Hematopoietic multipotent progenitor cell treated with erythropoietin and hydrocortisone succinate and interleukin-3 and kit ligand, for 17 days (in vitro differentiated cells): ENCODE measurements around the gene ERMAP.
"Not testable (repeated sequence)": the region's sequence is repeated elsewhere in the genome, so short reads cannot be mapped to it uniquely, and the experiment has no call there.

Experiments used
- DNase-seq: peaks from one replicate; pipeline ENCODE4 v3.0.0-alpha.2; 2015; ENCODE audit warnings: low spot score

ERMAP gene

DNA sequence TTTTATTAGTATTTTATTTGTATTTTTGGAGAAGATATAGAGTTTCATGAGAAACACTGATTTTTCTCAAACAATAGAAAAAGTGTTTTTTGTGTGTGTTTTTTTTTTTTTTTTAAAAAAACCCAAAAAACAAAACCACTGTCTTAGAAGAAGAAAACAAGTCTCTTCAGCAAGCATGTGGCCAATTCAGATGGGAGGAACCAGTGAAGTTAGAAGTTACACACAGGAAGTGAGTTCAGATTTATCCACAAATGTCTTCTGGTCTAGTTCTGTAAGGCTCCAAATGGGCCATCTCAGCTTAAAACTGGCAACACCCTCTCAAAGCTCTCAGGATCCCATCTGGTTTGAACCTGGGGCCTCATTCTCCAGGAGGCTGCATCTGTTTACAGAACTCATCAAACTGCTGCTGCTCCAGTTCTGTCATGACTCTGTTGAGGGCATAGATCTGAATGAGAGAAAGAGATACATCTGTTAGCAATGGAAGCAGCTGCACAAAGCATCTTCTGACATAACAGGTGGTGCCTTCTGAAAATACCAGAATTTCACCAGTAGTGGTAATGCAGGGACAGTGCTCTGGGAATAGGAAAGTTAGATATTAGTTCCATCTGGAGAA lies 9.8 kb upstream of the ERMAP start:
- DNase-seq = no peak

DNA sequence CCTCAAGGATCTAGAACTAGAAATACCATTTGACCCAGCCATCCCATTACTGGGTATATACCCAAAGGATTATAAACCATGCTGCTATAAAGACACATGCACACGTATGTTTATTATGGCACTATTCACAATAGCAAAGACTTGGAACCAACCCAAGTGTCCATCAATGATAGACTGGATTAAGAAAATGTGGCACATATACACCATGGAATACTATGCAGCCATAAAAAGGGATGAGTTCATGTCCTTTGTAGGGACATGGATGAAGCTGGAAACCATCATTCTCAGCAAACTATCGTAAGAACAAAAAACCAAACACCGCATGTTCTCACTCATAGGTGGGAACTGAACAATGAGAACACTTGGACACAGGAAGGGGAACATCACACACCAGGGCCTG lies 2.1 kb upstream of the ERMAP start:
- DNase-seq = not testable (repeated sequence)

DNA sequence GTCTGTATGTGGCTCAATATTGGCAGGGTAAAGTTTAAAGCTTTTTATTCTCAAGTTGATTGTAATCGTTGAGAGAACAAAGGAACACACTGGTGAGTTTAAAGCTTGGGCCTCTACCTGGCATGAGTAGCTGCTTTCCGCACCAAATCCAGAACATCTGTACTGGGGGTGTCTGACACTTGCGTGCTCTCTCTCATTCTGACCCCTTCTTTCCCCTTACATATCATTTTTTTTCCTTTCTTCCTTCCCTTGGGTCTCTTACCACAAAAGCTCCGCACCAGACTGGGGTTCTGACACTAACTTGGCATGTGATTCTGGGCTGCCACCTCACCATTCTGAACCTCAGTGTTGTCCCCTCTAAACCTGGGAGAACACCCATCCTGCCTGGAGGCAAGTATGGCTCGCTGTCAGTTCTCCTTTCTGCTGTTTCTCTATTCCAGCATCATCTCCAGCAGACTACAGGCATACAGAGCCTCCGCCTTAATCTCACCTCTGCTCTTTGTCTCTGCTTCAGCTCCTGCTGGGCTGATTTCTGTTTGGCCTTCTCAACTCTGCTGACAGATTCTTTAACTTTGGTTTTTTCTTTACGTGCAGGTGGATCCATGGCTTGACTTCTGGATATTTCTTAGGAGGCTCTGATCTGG lies 859 bp upstream of the ERMAP start:
- DNase-seq = no peak

DNA sequence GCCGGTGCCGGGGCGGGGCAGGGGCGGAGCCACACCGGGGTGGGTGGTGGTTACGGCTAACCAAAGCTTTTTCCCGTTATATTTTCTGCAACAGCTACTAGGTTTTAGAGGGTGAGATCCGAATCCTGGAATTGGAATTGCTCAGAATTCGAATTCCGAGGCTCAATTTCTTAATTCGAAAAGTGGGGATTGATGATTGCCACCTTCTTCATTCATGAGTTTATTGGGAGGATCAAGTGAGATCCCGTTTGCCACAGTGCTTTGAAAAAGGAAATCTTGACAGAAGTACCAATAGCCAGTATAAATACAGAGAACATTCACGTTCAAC lies 482 bp downstream of the ERMAP start:
- DNase-seq = no peak

DNA sequence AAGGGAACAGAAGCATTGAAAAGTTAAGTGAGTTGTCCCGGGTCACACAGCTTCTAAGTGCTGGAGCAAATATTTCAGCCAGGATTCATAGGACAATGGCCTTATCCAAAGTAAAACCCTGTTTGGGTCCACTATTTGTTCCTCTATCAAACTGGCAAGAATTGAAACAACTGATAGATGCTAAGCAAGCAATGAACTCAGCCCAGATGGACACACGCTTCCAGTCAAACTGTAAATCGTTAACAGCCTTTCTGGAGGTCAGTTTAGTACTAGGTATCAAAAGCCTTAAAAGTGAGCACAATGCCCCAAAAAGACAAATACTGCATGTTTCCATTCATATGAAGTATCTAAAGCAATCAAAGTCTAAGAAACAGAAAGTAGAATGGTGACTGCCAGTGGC lies 1.1 kb downstream of the ERMAP start:
- no peak for DNase-seq

DNA sequence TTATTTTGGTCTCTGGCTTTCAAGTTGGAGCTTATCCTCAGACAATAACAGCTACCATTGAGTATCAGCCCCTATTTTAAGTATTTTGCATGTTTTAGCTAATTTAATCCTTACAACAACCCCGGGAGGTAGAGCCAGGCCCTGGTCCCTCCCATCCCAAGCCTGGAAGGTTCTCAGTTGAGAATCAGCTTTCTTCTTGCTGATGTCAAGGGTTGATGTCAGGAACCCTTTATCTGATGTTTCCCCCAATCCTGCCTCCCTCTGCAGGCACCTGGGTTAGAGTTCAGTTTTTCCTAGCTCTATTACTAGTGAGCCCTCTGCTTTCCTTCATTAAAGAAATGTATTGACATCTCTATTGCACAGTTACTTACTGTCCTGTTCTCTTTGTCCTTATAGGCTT lies 3.9 kb downstream of the ERMAP start:
- DNase-seq = peak; percentile 45

DNA sequence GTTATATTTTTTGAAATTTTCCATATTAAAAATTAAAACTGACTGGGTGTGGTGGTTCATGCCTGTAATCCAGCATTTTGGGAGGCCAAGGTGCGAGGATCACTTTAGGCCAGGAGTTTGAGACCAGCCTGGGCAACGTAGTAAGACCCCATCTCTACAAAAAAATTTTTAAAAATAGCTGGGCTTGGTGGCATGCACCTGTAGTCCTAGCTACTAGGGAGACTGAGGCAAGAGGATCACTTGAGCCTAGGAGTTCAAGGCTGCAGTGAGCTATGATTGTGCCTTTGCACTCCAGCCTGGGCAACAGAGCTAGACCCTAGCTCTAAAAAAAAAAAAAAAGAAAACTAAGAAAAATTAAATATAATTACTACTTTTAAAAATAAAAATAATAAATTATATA lies 4.8 kb downstream of the ERMAP start:
- DNase-seq = no peak

DNA sequence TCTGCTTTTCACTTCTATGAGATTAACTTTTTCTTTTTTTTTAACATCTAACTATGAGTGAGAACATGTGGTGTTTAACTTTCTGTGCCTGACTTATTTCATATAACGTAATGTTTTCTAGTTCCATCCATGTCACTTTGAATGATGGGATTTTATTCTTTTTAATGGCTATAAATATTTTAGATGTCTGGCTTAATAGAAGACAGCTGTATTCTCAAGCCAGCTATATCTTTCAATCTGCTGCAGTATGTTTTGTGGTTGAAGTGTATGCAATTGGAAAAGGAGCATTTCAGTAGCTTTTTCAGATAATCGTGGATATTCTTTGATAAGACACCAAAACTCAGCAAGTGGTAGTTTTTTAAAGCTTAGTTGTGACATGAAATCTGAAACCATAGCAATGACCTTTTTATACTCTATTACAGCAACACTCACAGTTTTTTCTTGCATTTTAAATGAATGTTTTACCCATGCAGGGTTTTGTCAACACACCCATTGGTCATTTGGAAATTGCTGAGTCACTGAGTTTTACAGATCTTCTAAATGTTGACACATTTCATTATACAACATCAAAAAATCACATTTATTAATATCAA lies 6.0 kb downstream of the ERMAP start:
- DNase-seq = peak; percentile 84

DNA sequence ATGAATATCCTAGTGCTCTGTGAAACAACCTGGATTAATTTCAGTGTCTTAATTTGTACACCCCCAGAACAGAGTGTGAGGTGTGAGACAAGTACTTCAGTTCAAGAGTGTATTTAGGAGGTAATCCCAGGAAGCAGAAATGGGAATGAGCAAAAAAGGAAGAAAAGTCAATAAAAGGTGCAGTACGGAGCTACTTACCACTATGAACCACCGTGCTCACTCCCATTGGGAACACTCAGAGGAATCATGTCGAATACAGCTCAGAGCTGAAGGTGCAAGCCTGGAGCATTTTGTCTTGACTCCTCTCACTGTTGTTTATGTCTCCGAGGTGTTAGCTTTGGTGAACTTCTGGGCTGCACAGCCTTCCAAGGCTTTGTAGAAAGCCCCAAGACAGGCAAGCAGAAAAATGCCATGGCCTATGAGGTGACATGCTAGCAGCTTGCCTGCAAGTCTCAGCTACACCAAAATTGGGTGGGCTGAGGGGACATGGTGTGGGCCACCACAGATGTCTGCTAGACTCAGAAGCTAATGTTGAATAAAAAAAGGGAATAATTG lies 7.6 kb downstream of the ERMAP start:
- peak; percentile 67 for DNase-seq

DNA sequence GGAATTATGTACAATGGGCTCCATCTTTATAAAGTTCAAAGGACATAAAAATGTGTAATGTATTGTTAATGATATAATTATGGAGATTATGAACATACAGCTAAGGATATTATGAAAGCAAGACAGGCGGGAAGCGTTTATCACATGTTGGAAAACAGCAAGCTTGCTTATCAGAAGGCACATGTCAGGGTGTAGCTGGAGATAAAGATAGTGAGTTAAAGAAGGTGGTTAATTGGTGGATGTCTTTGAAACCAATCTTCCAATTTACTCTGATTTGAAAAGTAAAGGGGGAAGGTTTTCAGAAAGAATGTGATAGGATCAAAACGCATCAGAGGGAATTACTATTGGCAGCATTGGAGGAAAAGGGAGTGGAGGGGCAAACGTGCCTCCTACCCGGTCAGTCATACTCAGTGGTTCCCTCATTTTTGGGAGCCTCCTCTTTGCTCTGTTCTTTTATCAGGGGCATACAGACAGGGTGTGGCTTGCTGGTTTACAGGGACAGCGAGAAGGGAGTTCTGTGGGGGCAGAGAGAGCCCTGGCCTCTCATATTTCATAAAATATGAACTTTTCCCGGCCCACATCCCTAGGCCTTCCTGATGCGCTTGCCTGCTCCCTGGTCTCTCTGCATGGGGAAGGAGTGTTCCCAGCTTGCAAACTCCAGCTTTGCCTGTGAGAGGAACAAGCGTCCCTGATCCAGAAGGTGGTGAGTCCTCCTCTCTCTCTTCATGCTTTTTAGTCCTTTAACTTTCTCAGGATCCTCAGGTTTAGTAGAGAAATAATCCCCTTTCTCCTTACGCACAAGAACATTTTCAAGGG lies 8.3 kb downstream of the ERMAP start:
- peak; percentile 88 for DNase-seq

DNA sequence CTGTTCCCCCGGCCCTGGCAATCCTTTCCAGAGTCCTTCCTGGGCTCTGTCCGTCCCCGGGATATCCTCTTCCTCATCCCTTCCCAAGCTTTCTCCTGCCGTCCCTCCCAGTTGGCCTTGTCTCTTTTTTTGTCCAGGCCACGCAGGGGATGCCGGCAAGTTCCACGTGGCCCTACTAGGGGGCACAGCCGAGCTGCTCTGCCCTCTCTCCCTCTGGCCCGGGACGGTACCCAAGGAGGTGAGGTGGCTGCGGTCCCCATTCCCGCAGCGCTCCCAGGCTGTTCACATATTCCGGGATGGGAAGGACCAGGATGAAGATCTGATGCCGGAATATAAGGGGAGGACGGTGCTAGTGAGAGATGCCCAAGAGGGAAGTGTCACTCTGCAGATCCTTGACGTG lies 13.7 kb downstream of the ERMAP start:
- no peak for DNase-seq

DNA sequence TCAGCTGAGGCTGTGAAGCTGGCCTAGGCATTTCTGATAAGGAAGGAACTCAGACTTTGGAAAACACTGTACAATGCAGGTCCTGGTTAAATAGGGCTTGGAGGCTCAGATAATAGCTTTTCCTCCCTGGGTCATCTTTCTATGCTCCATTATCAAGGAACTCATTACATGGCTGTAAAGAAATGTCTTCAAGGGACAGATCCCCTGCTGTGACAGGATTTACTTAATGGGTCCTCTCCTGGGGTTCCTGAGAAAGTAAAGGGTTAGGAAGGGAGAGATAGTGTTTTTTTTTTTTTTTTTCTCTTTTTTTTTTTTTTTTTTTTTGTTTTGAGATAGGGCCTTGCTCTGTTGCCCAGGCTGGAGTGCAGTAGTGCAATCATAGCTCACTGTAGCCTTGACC lies 14.4 kb downstream of the ERMAP start:
- peak; percentile 30 for DNase-seq

DNA sequence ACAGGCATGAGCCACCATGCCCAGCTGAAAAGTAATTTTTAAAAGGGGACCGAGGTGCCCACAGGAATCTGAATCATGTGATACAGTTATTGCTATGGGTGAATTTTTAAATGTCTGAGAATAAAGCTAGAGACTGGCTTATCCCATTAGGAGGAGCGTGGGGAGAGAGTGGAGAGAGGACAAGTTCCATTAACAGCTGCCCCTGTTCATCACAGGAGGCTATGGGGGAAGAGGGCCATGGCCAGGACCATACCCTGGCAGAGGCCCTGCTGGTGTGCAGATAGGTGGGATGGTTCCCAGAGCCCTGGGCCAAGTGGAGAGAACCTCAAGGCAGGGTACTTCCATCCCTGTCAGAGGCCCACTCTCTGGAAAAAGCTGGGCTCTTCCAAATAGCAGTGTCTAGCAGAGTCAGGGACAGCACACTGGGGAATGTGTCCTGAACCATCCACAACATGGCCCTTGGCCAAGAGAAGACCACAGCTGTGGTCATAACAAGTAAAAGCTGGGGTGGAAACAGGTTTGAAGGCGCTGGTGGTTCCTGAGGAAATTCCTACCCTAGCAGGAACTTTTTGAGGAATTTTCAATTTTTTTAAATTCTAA lies 15.8 kb downstream of the ERMAP start:
- no peak for DNase-seq

DNA sequence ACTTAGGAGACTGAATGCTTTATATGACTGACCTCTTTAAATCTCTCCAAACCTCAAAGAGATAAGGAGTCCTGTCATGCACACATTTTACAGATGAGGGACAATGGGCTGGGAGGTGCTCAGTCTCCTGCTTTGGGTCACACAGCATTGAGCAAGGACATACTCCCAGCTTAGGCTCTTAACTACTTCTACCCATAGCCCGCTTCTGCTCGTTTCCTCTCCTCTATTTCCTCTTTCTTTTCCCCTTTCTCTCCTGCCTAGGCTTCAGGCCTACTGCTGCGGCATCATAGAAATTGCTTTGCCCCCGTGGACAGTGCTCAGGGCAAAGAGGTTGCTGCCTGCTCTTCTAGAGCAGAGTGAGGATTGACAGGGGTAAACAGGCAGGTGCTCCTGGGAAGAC lies 17.1 kb downstream of the ERMAP start:
- DNase-seq = no peak

DNA sequence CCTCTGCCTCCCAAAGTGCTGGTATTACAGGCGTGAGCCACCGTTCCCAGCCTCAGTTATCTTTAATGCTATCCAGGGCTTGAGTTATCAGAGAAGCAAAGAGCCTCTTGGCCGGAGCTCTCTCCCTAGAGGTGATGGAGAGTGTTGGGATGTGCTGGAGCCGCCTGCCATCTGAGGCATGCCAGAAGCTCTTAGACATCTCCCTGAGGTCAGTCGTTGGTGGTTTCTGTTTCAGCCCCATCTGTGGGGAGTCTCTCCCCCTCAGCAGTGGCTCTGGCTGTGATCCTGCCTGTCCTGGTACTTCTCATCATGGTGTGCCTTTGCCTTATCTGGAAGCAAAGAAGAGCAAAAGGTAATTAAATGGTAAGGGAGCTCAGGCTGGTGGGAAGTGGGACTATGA lies 17.9 kb downstream of the ERMAP start:
- no peak for DNase-seq

DNA sequence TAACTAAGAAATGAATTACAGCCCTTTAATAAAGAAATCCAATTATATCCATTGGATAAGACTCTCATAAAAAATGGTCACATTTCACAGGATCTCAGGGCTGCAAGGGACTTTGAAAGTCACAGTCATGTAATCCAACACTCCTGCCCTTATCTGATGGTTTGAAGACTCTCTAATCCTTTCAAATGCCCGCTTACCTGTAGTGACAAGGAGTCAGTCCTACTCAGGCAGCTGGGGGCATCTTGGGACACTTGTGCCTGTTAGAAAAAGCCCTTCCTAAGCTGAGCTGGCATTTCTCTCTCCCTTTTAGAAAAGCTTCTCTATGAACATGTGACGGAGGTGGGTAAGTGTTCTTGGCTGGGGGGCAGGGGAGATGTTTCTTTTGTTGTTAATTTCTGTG lies 18.5 kb downstream of the ERMAP start:
- DNase-seq = no peak

DNA sequence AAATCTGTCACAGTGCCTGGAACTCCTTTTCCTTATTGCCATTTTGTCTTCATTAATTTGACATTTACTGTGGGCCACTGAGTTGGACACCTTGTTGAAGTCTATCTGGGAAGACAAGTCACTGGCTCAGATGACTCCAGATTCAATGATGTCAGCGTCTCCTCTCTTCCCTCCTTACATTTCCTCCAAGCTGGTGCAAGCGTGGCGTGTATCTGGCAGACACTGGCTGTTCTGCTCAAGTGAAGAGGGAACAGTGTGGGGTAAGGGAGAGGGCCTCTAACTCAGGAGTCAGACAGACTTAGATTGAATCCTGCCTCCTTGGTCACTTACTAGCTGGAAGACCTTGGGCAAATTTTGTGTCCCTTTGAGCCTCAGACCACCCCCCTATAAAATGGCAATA lies 20.8 kb downstream of the ERMAP start:
- no peak for DNase-seq

DNA sequence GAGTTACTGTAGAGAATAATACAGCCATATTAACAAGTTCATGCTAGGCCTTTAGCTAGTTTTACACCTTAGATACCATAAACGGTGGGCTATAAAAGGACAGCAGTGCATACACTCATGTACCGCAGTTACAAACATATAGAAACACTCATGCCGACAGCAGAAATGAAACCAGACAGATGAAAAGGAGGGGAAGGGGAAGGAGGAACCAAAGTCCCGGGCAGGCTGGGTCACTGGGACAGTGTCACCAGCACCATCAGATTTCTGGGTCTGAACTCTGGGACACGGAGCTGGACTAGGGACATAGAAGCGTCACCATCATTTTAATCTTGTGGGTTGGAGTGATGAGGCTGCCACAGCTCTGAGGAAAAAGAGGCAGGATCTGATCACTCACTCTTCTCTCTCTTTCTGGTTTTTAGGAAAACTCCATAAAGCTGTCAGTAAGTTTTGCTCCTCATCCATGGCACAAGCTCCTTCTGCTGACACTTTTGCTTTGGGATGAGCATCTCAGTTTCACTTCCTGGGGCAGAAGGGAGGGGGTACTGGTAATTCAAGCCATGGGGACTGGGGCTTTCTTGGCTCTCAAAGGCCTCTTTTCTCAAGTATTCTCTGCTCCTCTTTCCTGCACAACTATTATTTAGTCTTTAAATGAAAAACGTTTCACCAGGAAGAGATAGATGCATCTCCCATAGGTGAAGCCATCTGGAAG lies 21.7 kb downstream of the ERMAP start:
- no peak for DNase-seq

DNA sequence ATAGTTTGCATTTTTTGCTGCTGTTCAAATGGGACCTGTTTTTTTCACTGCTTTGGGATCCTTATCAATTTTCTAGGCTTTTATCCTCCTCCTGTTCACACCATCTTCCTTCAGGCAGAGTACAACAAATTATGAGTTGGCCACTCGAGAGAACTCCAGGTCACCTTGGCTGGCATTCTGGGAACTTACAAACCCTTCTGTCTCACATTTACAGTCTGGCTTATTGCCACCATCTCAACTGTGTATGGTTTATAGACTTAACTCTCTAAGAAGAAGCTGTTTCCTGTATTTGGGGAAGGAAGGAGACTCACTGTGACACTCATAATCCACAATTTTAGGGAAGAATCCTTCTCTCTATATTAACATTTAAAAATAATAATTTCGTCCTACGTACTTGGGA lies 24.1 kb downstream of the ERMAP start:
- DNase-seq = no peak

DNA sequence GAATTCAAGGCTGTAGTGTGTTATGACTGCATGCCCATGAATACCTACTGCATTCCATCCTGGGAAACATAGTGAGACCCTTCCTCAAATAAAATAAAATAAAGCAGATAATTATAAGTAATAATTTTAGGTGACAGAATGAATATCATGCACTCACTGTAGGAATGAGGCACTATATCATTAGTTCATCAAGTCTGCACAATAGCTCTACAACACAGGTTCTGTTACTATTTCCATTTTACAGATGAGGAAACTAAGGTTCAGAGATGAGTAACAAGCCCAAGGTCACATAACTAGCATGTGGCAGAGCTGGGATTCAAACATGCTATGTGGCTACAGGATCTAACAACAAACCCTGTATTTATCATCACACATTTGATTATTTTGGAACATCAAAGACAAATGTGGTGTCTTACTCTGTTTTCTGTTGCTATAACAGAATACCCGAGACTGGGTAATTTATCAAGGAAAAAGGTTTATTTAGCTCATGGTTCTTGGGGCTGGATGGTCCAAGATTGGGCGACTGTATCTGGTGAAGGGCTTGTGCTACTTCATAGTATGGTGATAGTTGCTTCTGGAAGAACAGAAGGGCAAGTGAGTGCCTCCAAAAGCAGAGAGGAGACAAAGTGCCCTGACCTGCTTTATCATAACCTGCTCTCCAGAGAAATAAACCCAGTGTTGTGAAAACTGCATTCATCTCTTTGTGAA lies 24.7 kb downstream of the ERMAP start:
- DNase-seq = no peak

DNA sequence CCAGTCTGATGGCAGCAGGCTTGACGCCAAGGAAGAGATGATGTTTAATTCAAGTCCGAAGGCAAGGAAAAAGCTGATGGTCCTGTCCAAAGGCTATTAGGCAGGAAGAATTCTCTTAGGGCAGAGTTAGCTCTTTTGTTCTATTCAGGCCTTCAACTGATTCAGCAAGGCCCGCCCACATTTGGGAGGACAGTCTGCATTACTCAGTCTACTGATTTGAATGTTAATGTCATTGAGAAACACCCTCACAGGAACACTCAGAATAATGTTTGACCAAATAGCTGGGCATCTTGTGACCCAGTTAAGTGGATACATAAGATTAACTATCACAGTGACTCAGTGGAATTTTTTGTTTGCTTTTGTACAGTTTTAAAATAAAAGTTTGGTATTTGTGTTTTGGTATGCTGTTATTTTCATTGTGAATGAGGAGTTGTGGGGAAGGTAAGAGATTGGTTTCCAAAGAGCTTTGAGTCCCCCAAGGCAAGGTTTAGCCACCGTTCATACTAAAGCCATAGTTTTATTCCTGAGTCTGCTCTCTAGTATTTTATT lies 27.7 kb downstream of the ERMAP start:
- peak; percentile 30 for DNase-seq
